Measurements from ENCODE around the gene SCN2A.

SCN2A gene

GRCh38 chr2:165275932-165276331 lies 36.7 kb downstream of the SCN2A start:
- H2AFZ ChIP-seq (ENCODE audit: low read length) = no peak overlapping the region
- peak overlapping the region; percentile 93 for H3K27ac ChIP-seq (ENCODE audit: low read depth, low read length, poor library complexity, severe bottlenecking)
- no peak overlapping the region for H3K4me2 ChIP-seq (ENCODE audit: low read length)
- no peaks in the 10 kb centered on the region for H3K9me2 ChIP-seq (ENCODE audit: low read depth, low read length)
- H3K4me1 ChIP-seq (ENCODE audit: insufficient read depth, low read length, severe bottlenecking) = peaks cover 56% of the 10 kb centered on the region
- H4K20me1 ChIP-seq (ENCODE audit: insufficient read depth, low read length) = no peaks in the 10 kb centered on the region
- H3K9me3 ChIP-seq (ENCODE audit: low read length) = no peaks in the 10 kb centered on the region
- H3K79me2 ChIP-seq (ENCODE audit: insufficient read depth, low read length) = no peaks in the 10 kb centered on the region
- H3K4me3 ChIP-seq (ENCODE audit: low read depth, low read length, poor library complexity, severe bottlenecking) = no peak overlapping the region
- no peak for TF ChIP-seq CTCF (IDR thresholded peaks at IDR 0.05; ENCODE audit: low read length)
- TF ChIP-seq EZH2 (IDR thresholded peaks at IDR 0.05; ENCODE audit: borderline replicate concordance, low read length) = no peak
- H3F3A ChIP-seq (ENCODE audit: insufficient read depth, low read length) = no peaks in the 10 kb centered on the region
- no peaks in the 10 kb centered on the region for H3K27me3 ChIP-seq (ENCODE audit: insufficient read depth, low read length)
- H3K36me3 ChIP-seq (ENCODE audit: insufficient read depth, low read length) = no peaks in the 10 kb centered on the region
- no peak overlapping the region for H3K9ac ChIP-seq (ENCODE audit: low read length)

GRCh38 chr2:165277295-165277694 lies 38.1 kb downstream of the SCN2A start:
- H3K27ac ChIP-seq (ENCODE audit: low read depth, low read length, poor library complexity, severe bottlenecking) = peak overlapping the region; percentile 93
- no peak overlapping the region for H3K4me3 ChIP-seq (ENCODE audit: low read depth, low read length, poor library complexity, severe bottlenecking)
- peak overlapping the region; percentile 18; the same call in 1 of the 2 replicates for H3K4me2 ChIP-seq (ENCODE audit: low read length)
- no peaks in the 10 kb centered on the region for H4K20me1 ChIP-seq (ENCODE audit: insufficient read depth, low read length)
- H2AFZ ChIP-seq (ENCODE audit: low read length) = no peak overlapping the region
- H3K79me2 ChIP-seq (ENCODE audit: insufficient read depth, low read length) = no peaks in the 10 kb centered on the region
- H3K36me3 ChIP-seq (ENCODE audit: insufficient read depth, low read length) = no peaks in the 10 kb centered on the region
- no peaks in the 10 kb centered on the region for H3F3A ChIP-seq (ENCODE audit: insufficient read depth, low read length)
- peaks cover 66% of the 10 kb centered on the region for H3K4me1 ChIP-seq (ENCODE audit: insufficient read depth, low read length, severe bottlenecking)
- peak overlapping the region; percentile 16; the same call in 1 of the 2 replicates for H3K9ac ChIP-seq (ENCODE audit: low read length)
- H3K9me2 ChIP-seq (ENCODE audit: low read depth, low read length) = no peaks in the 10 kb centered on the region
- no peaks in the 10 kb centered on the region for H3K9me3 ChIP-seq (ENCODE audit: low read length)
- no peak for TF ChIP-seq CTCF (IDR thresholded peaks at IDR 0.05; ENCODE audit: low read length)
- TF ChIP-seq EZH2 (IDR thresholded peaks at IDR 0.05; ENCODE audit: borderline replicate concordance, low read length) = no peak
- no peaks in the 10 kb centered on the region for H3K27me3 ChIP-seq (ENCODE audit: insufficient read depth, low read length)

GRCh38 chr2:165277860-165278656 lies 38.8 kb downstream of the SCN2A start:
- Histone ChIP-seq H3F3A (ENCODE audit: insufficient read depth, low read length) (no peaks in the 10 kb centered on the region), H4K20me1 (ENCODE audit: insufficient read depth, low read length) (no peaks in the 10 kb centered on the region), H3K36me3 (ENCODE audit: insufficient read depth, low read length) (no peaks in the 10 kb centered on the region), H3K27ac (ENCODE audit: low read depth, low read length, poor library complexity, severe bottlenecking) (peak overlapping the region; percentile 93), H3K27me3 (ENCODE audit: insufficient read depth, low read length) (no peaks in the 10 kb centered on the region), H3K4me1 (ENCODE audit: insufficient read depth, low read length, severe bottlenecking) (peaks cover 69% of the 10 kb centered on the region), H3K9me2 (ENCODE audit: low read depth, low read length) (no peaks in the 10 kb centered on the region), H3K79me2 (ENCODE audit: insufficient read depth, low read length) (no peaks in the 10 kb centered on the region), H3K9me3 (ENCODE audit: low read length) (no peaks in the 10 kb centered on the region), H3K9ac (ENCODE audit: low read length) (peak overlapping the region; percentile 16; the same call in 1 of the 2 replicates), H2AFZ (ENCODE audit: low read length) (no peak overlapping the region), H3K4me2 (ENCODE audit: low read length) (peak overlapping the region; percentile 18), H3K4me3 (ENCODE audit: low read depth, low read length, poor library complexity, severe bottlenecking) (no peak overlapping the region)
- TF ChIP-seq CTCF (IDR thresholded peaks at IDR 0.05; ENCODE audit: low read length) (no peak), EZH2 (IDR thresholded peaks at IDR 0.05; ENCODE audit: borderline replicate concordance, low read length) (no peak)

All from OCI-LY1 (cell line).